GM18867 (cell line): ENCODE measurements around the gene DNAH11.

ENCODE experiments used
- ATAC-seq: cut with Tn5 transposase; IDR thresholded peaks from one replicate; pipeline ENCODE4 v1.9.1; 2021; ENCODE audit warnings: mild to moderate bottlenecking, moderate library complexity; ENCODE audit not compliant: unreplicated experiment

The DNAH11 gene

GRCh38 chr7:21547501-21547900 lies 4.7 kb downstream of the DNAH11 start:
- ATAC-seq = no peak

GRCh38 chr7:21548491-21548890 lies 5.7 kb downstream of the DNAH11 start:
- ATAC-seq = no peak

- ATAC-seq = no peak
Measured at GRCh38 chr7:21550076-21550475, 7.2 kb downstream of the DNAH11 start.

- ATAC-seq = no peak
Measured at GRCh38 chr7:21550821-21551531, 8.1 kb downstream of the DNAH11 start.

GRCh38 chr7:21562385-21562784 lies 19.5 kb downstream of the DNAH11 start:
- ATAC-seq = no peak

GRCh38 chr7:21565614-21566013 lies 22.8 kb downstream of the DNAH11 start:
- ATAC-seq = no peak

GRCh38 chr7:21566094-21566493 lies 23.3 kb downstream of the DNAH11 start:
- ATAC-seq = no peak

- no peak for ATAC-seq
Measured at GRCh38 chr7:21568762-21569161, 25.9 kb downstream of the DNAH11 start.

GRCh38 chr7:21572331-21573313 lies 29.8 kb downstream of the DNAH11 start:
- ATAC-seq = no peak

GRCh38 chr7:21579341-21580072 lies 36.7 kb downstream of the DNAH11 start:
- ATAC-seq = no peak

- ATAC-seq = no peak
Measured at GRCh38 chr7:21580073-21580521, 37.3 kb downstream of the DNAH11 start.

GRCh38 chr7:21585070-21585724 lies 42.4 kb downstream of the DNAH11 start:
- no peak for ATAC-seq

GRCh38 chr7:21587139-21587784 lies 44.4 kb downstream of the DNAH11 start:
- ATAC-seq = no peak

GRCh38 chr7:21596801-21597200 lies 54.0 kb downstream of the DNAH11 start:
- ATAC-seq = no peak

- no peak for ATAC-seq
Measured at GRCh38 chr7:21603462-21603861, 60.6 kb downstream of the DNAH11 start.

- peak; percentile 58 for ATAC-seq
Measured at GRCh38 chr7:21603972-21604749, 61.3 kb downstream of the DNAH11 start.

- ATAC-seq = no peak
Measured at GRCh38 chr7:21605008-21605585, 62.3 kb downstream of the DNAH11 start.

- ATAC-seq = no peak
Measured at GRCh38 chr7:21608465-21608864, 65.6 kb downstream of the DNAH11 start.

- ATAC-seq = no peak
Measured at GRCh38 chr7:21611129-21611528, 68.3 kb downstream of the DNAH11 start.
